GM19193 (cell line): ENCODE measurements around the gene CTTNBP2.

Experiments used
- POLR2A ChIP-seq: IDR thresholded peaks from 4 replicates; pipeline ENCODE4 v1.6.1; 2011; ENCODE audit not compliant: insufficient read depth, insufficient read length; ENCODE audit errors: extremely low read depth

The CTTNBP2 gene

GRCh38 chr7:117791877-117792780, 81.1 kb downstream of the CTTNBP2 start:
- TF ChIP-seq POLR2A, result no peak

GRCh38 chr7:117790731-117791130, 82.5 kb downstream of the CTTNBP2 start:
- TF ChIP-seq POLR2A, result no peak

GRCh38 chr7:117790251-117790650, 83.0 kb downstream of the CTTNBP2 start:
- no peak for TF ChIP-seq POLR2A

GRCh38 chr7:117785431-117785830, 87.8 kb downstream of the CTTNBP2 start:
- no peak for TF ChIP-seq POLR2A

GRCh38 chr7:117784315-117784714, 88.9 kb downstream of the CTTNBP2 start:
- TF ChIP-seq POLR2A, result no peak

- TF ChIP-seq POLR2A, result no peak
These were observed 90.5 kb downstream of the CTTNBP2 start for GRCh38 chr7:117782761-117783160.

- no peak for TF ChIP-seq POLR2A
These were observed 91.5 kb downstream of the CTTNBP2 start for GRCh38 chr7:117781707-117782106.

- no peak for TF ChIP-seq POLR2A
These were observed 92.4 kb downstream of the CTTNBP2 start for GRCh38 chr7:117780832-117781231.

GRCh38 chr7:117777335-117778142, 95.7 kb downstream of the CTTNBP2 start:
- TF ChIP-seq POLR2A, result no peak

- no peak for TF ChIP-seq POLR2A
These were observed 97.0 kb downstream of the CTTNBP2 start for GRCh38 chr7:117776224-117776623.

- TF ChIP-seq POLR2A, result no peak
These were observed 97.4 kb downstream of the CTTNBP2 start for GRCh38 chr7:117775801-117776200.

GRCh38 chr7:117774943-117775342, 98.3 kb downstream of the CTTNBP2 start:
- no peak for TF ChIP-seq POLR2A

- no peak for TF ChIP-seq POLR2A
These were observed 100.8 kb downstream of the CTTNBP2 start for GRCh38 chr7:117772421-117772820.

- no peak for TF ChIP-seq POLR2A
These were observed 101.5 kb downstream of the CTTNBP2 start for GRCh38 chr7:117771756-117772155.

- no peak for TF ChIP-seq POLR2A
These were observed 104.2 kb downstream of the CTTNBP2 start for GRCh38 chr7:117769085-117769484.

- no peak for TF ChIP-seq POLR2A
These were observed 105.3 kb downstream of the CTTNBP2 start for GRCh38 chr7:117767951-117768350.
